LNCAP (cell line): Measurements from ENCODE around the gene SHD.

Source experiments
- CTCF ChIP-seq: fragments of 450-650 bp; IDR thresholded peaks from 2 replicates; pipeline ENCODE4 v1.5.1; 2017; ENCODE audit warnings: mild to moderate bottlenecking

SHD gene

GRCh38 chr19:4294389-4294788, 15.3 kb downstream of the SHD start:
- no peak for TF ChIP-seq CTCF

GRCh38 chr19:4295972-4296771, 17.1 kb downstream of the SHD start:
- TF ChIP-seq CTCF: no peak

DNA sequence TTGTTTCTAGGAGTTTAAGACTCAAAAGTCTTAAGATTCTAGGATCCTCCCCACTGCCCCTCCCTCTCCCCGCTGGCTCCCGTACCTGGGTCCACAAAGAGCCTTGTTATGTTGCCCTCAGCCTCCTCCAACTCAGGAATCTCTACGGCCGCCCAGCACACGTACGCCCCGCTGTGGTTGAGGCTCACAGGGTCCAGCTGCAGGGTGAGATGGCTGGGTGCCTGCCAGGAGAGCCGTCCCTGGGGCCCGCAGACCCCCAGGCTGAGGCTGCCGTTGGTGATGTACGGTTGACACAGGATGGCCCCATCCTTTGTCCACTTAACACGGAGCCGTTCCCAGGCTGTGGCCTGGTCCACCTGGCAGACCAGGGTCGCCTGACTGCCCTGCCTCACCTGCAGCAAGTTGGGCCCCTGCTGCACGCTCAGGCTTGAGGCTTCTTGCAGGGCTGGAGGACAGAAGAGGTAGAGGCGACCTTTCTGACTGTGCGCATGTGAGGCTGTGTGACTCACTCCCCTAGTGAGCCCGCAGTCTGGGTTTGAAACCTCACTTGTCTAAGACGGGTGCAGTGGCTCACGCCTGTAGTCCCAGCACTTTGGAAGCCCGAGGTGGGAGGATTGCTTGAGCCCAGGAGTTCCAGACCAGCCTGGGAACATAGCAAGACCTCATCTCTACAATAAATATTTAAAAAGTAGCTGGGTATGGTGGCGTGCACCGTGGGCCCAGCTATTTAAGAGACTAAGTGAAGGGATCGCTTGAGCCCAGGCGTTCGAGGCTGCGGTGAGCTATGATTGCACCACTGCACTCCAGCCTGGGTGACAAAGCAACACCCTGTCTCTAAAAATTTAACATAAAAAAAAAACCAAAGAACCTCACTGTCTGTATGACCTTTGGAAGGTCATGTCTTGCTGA, 19.1 kb downstream of the SHD start:
- no peak for TF ChIP-seq CTCF

DNA sequence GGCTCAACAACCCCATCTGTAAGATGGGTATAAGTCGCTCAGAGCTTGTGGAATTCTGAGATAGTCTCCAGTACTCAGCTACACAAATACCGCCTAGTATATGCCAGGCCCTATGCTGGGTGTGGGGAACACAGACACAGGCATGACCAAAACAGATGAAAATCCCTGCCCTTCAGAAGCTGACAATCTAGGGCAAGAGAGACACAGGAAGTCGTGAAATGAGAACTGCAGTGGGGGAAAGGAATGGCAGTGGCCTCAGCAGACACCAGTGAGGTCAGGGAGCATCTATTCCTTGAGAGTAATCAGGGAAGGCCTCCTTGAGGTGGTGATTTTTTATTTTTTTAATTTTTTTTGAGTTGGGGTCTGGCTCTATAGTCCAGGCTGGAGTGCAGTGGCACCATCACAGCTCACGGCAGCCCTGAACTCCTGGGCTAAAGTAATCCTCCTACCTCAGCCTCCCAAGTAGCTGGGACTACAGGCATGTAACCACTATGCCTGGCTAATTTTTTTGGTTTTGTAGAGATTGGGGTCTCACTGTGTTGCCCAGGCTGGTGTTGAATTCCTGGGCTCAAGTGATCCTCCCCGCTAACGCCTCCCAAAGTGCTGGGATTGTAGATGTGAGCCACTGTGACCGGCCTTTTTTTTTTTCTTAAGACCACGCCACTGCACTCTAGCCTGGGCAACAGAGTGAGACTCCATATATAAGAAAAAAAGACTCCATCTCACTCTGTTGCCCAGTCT, 19.9 kb downstream of the SHD start:
- no peak for TF ChIP-seq CTCF

DNA sequence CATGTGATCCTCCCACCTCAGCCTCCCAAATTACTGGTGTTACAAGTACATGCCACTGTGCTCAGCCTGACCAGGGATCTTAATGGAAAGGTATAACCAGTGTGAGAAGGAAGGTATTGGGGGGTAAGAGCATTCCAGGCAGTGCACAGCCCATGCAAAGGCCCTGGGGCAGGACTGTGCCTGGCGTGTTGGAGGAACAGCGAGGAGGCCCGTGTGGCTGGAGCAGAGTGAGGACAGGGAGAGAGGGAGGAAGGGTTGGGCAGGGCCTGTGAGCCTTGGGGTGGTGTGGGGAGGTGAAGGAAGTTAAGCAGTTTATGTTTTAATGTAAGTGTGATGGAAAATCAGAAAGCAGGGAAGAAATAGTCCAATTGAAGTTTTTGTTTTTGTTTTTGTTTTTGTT, 21.5 kb downstream of the SHD start:
- no peak for TF ChIP-seq CTCF

DNA sequence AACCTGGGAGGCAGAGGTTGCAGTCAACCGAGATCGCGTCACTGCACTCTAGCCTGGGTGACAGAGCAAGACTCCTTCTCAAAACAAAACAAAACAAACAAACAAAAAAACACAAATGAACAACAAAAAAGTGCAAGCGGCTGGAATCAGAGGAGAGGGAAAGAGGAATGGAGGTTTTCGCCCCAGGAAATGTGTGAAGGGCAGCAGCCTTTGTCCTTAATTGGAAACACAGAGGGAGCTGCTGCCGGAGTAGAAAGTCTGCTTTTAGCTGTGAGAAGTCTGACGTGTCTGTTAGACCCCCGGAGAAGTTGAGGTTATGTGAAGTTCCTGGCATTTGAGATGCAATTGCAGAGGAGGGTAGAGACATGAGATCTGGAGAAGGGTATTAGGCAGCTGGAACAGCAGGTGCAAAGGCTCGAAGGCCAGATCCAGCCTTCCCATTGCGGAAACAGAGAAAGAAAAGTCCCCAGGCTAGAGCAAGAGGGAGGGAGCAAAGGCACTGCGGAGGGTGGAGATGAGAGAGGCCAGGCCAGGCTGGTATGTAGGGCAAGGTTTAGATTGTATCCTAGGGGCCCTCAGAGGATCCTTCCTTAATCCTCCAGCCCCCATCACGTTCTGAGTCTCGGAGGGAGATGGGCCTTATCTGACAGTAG, 22.6 kb downstream of the SHD start:
- TF ChIP-seq CTCF: no peak

GRCh38 chr19:4302243-4302640, 23.2 kb downstream of the SHD start, which contains the start of gene TMIGD2:
TMIGD2 (minus strand) TSS chr19:4302389; CDS start chr19:4302385, 4 bp downstream.
- no peak for TF ChIP-seq CTCF
